ENCODE results near the gene RIN2. TPM values are rescaled to one million over a fixed set of nuclear protein-coding genes. Genes with fewer than 3 reads are reported as not detected.
"Not testable (repeated sequence)": the region's sequence is repeated elsewhere in the genome, so short reads cannot be mapped to it uniquely, and the experiment has no call there.

The RIN2 gene
- total and polyA plus RNA-seq, 2 of the 4 experiments (the other 2 are of a cell fraction), result 16.1 to 72.2 TPM

- no peak overlapping the region for H3K9ac ChIP-seq (ENCODE audit: low read depth, low read length)
- H2AK5ac ChIP-seq (ENCODE audit: low read depth, low read length), result peak overlapping the region; percentile 29; the same call in 1 of the 2 replicates
- H3K79me1 ChIP-seq (ENCODE audit: low read depth in 1 of 2, low read length in 2 of 2), result peaks cover 9 to 32% of the 10 kb centered on the region in 2 experiments; a peak in 3 of 4 replicates
- BruUV-seq (replicated peaks), result no TSS peak
- H2AK9ac ChIP-seq (replicated peaks; ENCODE audit: low read depth, low read length, poor library complexity), result no peak overlapping the region
- H3K27ac ChIP-seq (ENCODE audit: insufficient read depth, low read length), result no peak overlapping the region
- no peak overlapping the region for H3K23ac ChIP-seq (ENCODE audit: low read depth, low read length)
- peaks cover 17% of the 10 kb centered on the region for H3K9me1 ChIP-seq (ENCODE audit: insufficient read depth, low read length)
- ChIA-PET CTCF (no interaction called here), POLR2A (ENCODE audit: unreplicated experiment) (no interaction called here)
- DNase-seq (peak; percentile 39), ATAC-seq (ENCODE audit: low read depth) (peak; percentile 35; the same call in 1 of the 2 replicates)
- in situ Hi-C loops (cut with MboI; ENCODE audit: low sequenced_read_pairs), result no loop called here
- no peak overlapping the region for H3K14ac ChIP-seq (replicated peaks; ENCODE audit: low read depth, low read length)
- H4K8ac ChIP-seq (ENCODE audit: low read depth in 2 of 2, low read length in 2 of 2), result no peak overlapping the region
- H3K4me2 ChIP-seq (ENCODE audit: low read depth, low read length), result no peak overlapping the region
- H3K4me3 ChIP-seq (ENCODE audit: insufficient read depth, low read depth, low read length), result no peak overlapping the region
- no peak overlapping the region for H2BK120ac ChIP-seq (ENCODE audit: low read depth, low read length)
- H4K91ac ChIP-seq (ENCODE audit: insufficient read depth, low read depth, low read length), result no peak overlapping the region
- H3K27me3 ChIP-seq (ENCODE audit: control insufficient read depth, insufficient read depth, low read length), result no peaks in the 10 kb centered on the region
- peaks cover 13% of the 10 kb centered on the region for H3K4me1 ChIP-seq (ENCODE audit: control insufficient read depth, insufficient read depth, low read length)
- no peaks in the 10 kb centered on the region for H4K20me1 ChIP-seq (ENCODE audit: insufficient read depth, low read length)
- 100% methylated on average over 1 of the region's 4 CpGs; no CpG with 5 or more reads in 1 of the 2 experiments for WGBS, 2 experiments (ENCODE audit: extremely low coverage in 2 of 2, insufficient read length in 1 of 2)
- dilution Hi-C loops (cut with HindIII; ENCODE audit: low sequenced_read_pairs, unreplicated experiment), result no loop called here
- no peak overlapping the region for H3K18ac ChIP-seq (ENCODE audit: low read depth, low read length)
- H2AFZ ChIP-seq (replicated peaks; ENCODE audit: low read length, poor library complexity), result no peak overlapping the region
- H4K5ac ChIP-seq (ENCODE audit: low read depth, low read length), result no peak overlapping the region
- no peak overlapping the region for H2BK5ac ChIP-seq (ENCODE audit: low read depth, low read length, poor library complexity, severe bottlenecking)
- intact Hi-C loops (cut with micrococcal nuclease), result no loop called here
- no peak overlapping the region for H3K4ac ChIP-seq (ENCODE audit: low read depth, low read length)
- peak overlapping the region; percentile 20; the same call in 1 of the 2 replicates for H2BK20ac ChIP-seq (ENCODE audit: low read depth, low read length)
- peaks cover 31% of the 10 kb centered on the region for H3K36me3 ChIP-seq (ENCODE audit: control insufficient read depth, insufficient read depth, low read length)
- H3K56ac ChIP-seq (ENCODE audit: extremely low read depth, insufficient read depth, low read length), result no peak overlapping the region
- TF ChIP-seq CTCF (conservative IDR thresholded peaks at IDR 0.05; ENCODE audit: low read depth, low read length) (peak; percentile 14; the same call in 1 of the 2 replicates), RAD21 (IDR thresholded peaks at IDR 0.05; ENCODE audit: low read length) (no peak)
- H3K9me3 ChIP-seq (ENCODE audit: control insufficient read depth, insufficient read depth, low read length), result no peaks in the 10 kb centered on the region
- no peak overlapping the region for H2BK15ac ChIP-seq (ENCODE audit: low read depth, low read length)
Measured at GRCh38 chr20:19802492-19803158, 44.6 kb downstream of the RIN2 start.

- Histone ChIP-seq H3K14ac (replicated peaks; ENCODE audit: low read depth, low read length) (peak overlapping the region; percentile 97), H2BK15ac (ENCODE audit: low read depth, low read length) (peak overlapping the region; percentile 94; the same call in 2 of the 3 replicates), H3K4ac (ENCODE audit: low read depth, low read length) (peak overlapping the region; percentile 92), H3K4me1 (ENCODE audit: control insufficient read depth, insufficient read depth, low read length) (peaks cover 22% of the 10 kb centered on the region), H2BK120ac (ENCODE audit: low read depth, low read length) (peak overlapping the region; percentile 79; the same call in 1 of the 2 replicates), H3K23ac (ENCODE audit: low read depth, low read length) (peak overlapping the region; percentile 73; the same call in 1 of the 2 replicates), H4K5ac (ENCODE audit: low read depth, low read length) (peak overlapping the region; percentile 47; the same call in 1 of the 2 replicates), H2AK9ac (replicated peaks; ENCODE audit: low read depth, low read length, poor library complexity) (peak overlapping the region; percentile 53), H3K18ac (ENCODE audit: low read depth, low read length) (peak overlapping the region; percentile 61; the same call in 1 of the 2 replicates), H4K91ac (ENCODE audit: insufficient read depth, low read depth, low read length) (peak overlapping the region; percentile 89), H2AK5ac (ENCODE audit: low read depth, low read length) (peak overlapping the region; percentile 94; the same call in 1 of the 2 replicates), H2BK5ac (ENCODE audit: low read depth, low read length, poor library complexity, severe bottlenecking) (peak overlapping the region; percentile 78), H3K9me1 (ENCODE audit: insufficient read depth, low read length) (peaks cover 14% of the 10 kb centered on the region), H4K8ac (ENCODE audit: low read depth in 2 of 2, low read length in 2 of 2) (peak overlapping the region; percentile 36 to 83; a peak in 3 of 4 replicates), H2BK20ac (ENCODE audit: low read depth, low read length) (peak overlapping the region; percentile 89), H3K36me3 (ENCODE audit: control insufficient read depth, insufficient read depth, low read length) (peaks cover 28% of the 10 kb centered on the region), H3K79me1 (ENCODE audit: low read depth in 1 of 2, low read length in 2 of 2) (peaks cover 17 to 43% of the 10 kb centered on the region in 2 experiments)
- H2AFZ ChIP-seq (replicated peaks; ENCODE audit: low read length, poor library complexity); BruUV-seq (replicated peaks); dilution Hi-C loops (cut with HindIII; ENCODE audit: low sequenced_read_pairs, unreplicated experiment); H3K56ac ChIP-seq (ENCODE audit: extremely low read depth, insufficient read depth, low read length); H3K4me2 ChIP-seq (ENCODE audit: low read depth, low read length); H3K4me3 ChIP-seq (ENCODE audit: insufficient read depth, low read depth, low read length); intact Hi-C loops (cut with micrococcal nuclease); DNase-seq; ATAC-seq (ENCODE audit: low read depth); H3K27me3 ChIP-seq (ENCODE audit: control insufficient read depth, insufficient read depth, low read length); H3K27ac ChIP-seq (ENCODE audit: insufficient read depth, low read length); H3K9ac ChIP-seq (ENCODE audit: low read depth, low read length); POLR2A ChIA-PET (ENCODE audit: unreplicated experiment); in situ Hi-C loops (cut with MboI; ENCODE audit: low sequenced_read_pairs); H3K9me3 ChIP-seq (ENCODE audit: control insufficient read depth, insufficient read depth, low read length); H4K20me1 ChIP-seq (ENCODE audit: insufficient read depth, low read length): not testable (repeated sequence)
- 100% methylated on average over 1 of the region's 7 CpGs; no CpG with 5 or more reads in 1 of the 2 experiments for WGBS, 2 experiments (ENCODE audit: extremely low coverage in 2 of 2, insufficient read length in 1 of 2)
- CTCF ChIA-PET, result interaction anchor here (2.8 kb wide), 1 partner anchor 20 kb away, joined by 10 read pairs; no protein-coding TSS in a partner anchor
Measured at GRCh38 chr20:19806276-19806675, 48.2 kb downstream of the RIN2 start.

All from IMR-90 (cell line).